Right lung (tissue), 5 donors: ENCODE measurements around the gene MTHFD1L. TPM values are rescaled to one million over a fixed set of nuclear protein-coding genes. Genes with fewer than 3 reads are reported as not detected.

ENCODE experiments used
- DNase-seq, 2 donors: peaks; one replicate each; pipeline ENCODE4 v3.0.0-alpha.2; 2013
- polyA plus RNA-seq, 5 donors: library from polyadenylated mRNA; unstranded; fragments of 120-200 nt; gene quantifications; one replicate each; pipeline versions ENCODE4 v1.2.1 to v1.2.3, GENCODE V29; 2013; ENCODE audit warnings: inconsistent platforms in 1 of 5, low replicate concordance in 1 of 5; ENCODE audit not compliant: insufficient read length in 5 of 5, insufficient read depth in 1 of 5

Gene MTHFD1L
- polyA plus RNA-seq, 5 donors = 13.7 to 18.1 (median 14.5) TPM

DNA sequence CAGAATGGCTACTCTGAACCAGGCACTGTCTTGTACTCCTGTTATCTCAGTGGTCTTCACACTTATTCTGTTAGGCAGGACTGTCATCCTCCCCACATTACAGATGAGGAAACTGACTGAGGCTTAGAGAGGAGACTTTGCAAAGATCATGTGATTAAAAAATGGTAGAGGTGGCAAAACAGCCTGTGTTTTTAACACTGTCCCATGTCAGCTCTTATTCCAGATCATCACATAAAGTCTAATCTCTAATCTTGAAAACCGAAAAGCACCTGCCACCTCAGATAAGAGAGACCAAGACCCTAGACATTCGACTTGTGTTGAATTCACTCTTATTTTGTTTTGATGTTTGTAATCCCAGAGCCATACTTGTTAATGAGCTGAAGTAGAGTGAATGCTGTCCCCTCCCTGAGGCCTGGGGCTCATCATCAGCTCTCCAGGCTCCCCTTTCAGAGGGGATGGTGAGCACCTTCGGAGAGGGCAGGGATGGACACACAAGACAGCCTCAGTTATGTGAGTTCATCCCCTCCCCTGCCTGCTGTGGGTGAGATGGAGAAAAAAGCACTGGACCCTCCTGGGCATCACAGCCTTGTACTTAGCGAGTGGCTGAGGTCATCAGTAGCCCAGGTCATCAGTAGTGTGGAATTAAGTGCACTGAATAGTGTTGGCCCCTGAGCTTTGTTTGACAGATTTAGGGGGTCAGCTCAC lies 30.6 kb downstream of the MTHFD1L start:
- DNase-seq = no peak

- DNase-seq = no peak
Observed at GRCh38 chr6:150897400-150897943, 32.0 kb downstream of the MTHFD1L start.

DNA sequence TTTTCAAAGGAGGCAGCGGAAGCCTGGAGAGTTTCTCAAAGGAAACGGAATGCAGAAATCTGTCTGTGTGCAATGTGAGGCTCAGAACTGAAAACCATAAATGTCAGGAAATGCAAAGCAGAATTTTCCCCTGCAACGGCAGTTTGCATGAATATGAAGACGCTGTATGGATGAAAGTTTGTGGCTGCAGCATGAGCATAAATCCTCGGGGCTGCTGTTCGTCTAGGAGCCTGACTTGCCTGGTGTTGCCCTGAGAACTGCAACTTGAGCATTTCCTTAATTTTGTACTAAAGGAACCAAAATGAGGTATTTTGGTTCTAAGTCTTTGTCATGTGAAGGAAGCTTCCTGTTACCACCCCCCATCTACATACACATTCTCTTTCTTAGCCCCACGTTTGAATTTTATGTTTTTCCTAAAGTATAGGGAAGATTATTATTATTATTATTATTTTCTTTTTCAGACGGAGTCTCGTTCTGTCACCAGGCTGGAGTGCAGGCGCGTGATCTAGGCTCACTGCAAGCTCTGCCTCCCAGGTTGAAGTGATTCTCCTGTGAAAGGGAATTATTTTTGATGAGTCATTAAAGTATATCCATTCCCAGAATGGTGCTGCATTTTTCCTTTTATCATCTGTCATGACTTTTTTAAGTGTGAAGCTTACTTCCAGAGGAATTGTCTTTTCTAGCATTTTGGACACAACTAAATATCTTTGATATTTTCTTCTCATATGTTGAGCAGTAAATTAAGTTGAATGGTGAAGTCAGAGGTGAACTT lies 33.1 kb downstream of the MTHFD1L start:
- no peak for DNase-seq

DNA sequence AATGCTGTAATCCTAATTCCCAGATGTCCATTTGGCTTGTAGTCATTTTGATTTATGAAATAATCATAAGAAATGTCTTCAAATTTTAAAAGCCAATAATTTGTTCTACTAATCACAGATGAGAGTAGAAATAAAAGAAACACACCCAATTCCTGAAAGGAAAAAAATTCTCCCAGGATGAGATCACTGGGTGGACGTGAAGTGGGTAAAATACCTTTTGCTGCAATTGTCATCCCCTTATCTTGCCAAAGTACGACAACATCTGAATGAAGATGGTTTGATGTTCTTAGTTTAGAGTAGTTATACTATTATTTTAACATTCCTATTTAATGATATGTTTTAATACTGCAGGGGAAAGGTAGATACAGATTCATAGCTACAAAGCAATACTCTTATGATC lies 33.7 kb downstream of the MTHFD1L start:
- DNase-seq = no peak

DNA sequence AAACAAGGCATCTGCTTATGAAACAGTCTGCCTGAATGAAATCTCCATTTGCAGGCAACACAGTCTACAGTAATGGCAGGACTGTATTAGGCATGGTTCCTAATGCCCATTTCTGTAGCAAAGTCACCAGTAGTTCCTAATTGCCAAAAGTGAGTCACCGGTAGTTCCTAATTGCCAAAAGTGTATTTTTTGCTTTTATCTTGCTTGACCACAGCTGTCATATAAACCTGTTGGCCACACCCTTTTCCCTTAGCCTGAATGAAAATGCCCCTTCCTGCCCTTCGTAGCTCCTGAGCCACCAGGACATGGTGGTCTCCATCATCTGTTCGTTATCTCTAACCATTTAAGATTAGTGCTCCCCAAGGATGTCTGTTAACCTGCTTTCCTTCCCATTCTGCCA lies 34.5 kb downstream of the MTHFD1L start:
- DNase-seq = no peak

DNA sequence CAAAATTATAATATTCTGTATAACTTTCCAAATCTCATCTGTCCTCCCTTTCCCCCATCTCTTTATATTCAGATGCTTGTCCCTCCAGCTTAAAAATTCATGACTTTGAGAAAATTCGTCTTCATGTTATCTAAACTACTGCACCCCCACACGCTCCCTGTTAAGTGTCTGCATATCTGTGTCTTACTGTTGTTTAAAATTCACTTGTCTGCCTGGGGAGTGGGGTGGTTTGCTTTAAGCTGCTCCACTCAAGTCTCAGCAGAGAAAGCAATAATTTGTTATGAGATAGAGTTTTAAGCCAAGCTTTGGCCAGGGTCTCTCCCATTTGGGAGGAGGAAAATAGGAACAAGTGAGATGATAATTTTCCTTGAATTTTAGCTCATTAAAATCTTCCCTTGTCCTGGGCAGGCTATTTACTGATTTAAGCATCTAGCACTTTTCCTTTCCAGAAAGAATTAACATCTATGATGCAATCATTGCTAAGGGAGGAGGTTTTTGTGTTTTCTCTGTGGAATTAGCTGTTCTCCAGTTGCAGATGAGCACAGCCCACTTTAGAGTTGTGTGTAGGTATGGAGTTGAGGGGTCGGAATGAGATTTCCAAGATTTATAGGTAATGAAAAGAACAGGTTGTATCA lies 36.8 kb downstream of the MTHFD1L start:
- no peak for DNase-seq

DNA sequence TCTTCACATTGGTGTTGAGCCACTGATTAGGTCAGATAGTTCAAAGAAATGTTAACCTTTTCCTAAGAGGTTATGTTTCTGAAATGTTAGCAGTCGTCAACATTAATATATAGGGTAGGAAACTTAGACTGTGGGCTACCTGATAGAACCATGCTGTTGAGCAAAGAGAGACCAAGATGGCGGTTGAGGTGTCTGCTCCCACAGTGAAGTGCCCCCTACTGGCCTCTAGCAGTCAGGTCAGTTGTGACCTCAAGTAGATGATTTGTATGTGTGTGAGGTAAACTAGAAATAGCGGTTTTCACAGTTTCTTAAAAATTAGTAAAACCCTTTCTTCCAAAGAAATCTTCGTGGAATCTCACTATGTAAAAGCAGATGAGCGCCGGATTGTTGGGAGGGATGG lies 40.3 kb downstream of the MTHFD1L start:
- no peak for DNase-seq

GRCh38 chr6:150906641-150907326 lies 41.3 kb downstream of the MTHFD1L start:
- no peak for DNase-seq

- DNase-seq = no peak
Observed at GRCh38 chr6:150907383-150907782, 41.9 kb downstream of the MTHFD1L start.

DNA sequence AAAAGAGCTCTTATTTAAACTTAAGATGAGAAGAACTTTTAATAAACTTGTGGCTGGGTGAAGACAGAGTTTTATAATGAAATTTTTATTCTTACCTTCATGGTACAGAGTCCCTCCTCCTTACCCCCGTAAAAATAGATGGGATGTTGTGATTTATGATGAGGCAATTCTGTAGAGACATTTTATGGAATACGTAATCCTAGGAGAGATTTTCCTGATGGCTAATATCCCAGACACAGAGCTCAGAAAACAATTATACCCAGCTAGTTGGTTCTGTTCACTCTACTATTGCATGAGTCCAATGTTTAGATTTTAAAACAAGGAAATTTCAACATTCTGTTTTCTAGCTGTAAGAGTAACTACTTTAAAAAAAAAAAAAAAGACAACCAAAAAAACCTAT lies 43.4 kb downstream of the MTHFD1L start:
- no peak for DNase-seq

GRCh38 chr6:150910561-150910960 lies 45.1 kb downstream of the MTHFD1L start:
- DNase-seq = no peak

DNA sequence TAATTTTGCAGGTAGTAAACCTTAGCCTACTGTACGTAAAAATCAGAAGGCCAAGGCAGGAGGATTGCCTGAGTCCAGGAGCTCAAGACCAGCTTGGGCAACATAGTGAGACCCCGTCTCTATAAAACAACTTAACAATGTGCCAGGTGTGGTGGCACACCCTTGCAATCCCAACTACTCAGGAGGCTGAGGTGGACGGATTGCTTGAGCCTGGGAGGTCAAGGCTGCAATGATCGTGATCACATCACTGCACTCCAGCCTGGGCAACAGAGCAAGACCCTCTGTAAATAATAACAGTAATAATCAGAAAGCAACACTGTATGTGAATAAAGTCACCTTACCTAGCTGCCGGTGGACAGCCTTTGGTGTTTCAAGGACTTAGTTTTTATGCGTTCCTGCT lies 48.9 kb downstream of the MTHFD1L start:
- no peak for DNase-seq

- DNase-seq = no peak
Observed at GRCh38 chr6:150915131-150915879, 49.8 kb downstream of the MTHFD1L start.

GRCh38 chr6:150915880-150916265 lies 50.4 kb downstream of the MTHFD1L start:
- no peak for DNase-seq

- no peak for DNase-seq
Observed at GRCh38 chr6:150919938-150920337, 54.4 kb downstream of the MTHFD1L start.

GRCh38 chr6:150922137-150922536 lies 56.6 kb downstream of the MTHFD1L start:
- DNase-seq = no peak

DNA sequence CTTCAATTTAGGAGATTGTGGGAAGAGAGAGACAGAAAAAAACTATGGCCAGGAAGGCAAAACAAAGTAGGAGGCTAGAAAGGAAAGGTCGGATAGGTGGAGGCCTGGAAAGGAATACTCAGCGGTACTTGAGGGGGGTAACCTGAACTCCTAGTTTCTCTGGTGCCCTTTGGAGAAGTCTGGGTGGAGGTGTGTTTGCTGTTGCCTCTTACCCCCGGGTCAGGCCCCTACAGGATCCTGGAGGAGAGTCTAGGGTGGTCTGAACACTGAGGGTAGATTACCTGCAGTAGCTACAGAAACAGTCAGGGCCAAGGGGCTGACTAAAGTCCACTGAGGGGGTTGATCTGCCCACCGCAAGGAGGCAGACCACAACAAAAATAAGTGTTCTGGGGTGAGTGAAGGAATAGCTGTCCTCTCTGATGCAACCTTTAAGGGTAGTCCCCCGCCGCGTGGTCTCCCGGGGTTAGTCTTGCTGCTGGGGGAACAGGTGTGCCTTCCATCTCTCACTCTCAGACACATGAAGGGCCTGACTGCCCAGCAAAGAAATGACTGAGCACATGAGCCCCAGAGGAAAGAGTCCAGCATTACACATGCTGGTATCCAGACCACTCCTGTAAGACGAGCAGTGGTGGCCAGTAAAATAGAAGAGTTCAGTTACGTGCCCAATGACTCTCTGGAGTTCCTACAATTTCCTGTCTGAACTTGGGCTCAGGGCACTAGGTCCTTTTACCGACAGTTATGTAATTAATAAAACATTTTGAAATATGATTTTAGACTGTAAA lies 59.5 kb downstream of the MTHFD1L start:
- no peak for DNase-seq

DNA sequence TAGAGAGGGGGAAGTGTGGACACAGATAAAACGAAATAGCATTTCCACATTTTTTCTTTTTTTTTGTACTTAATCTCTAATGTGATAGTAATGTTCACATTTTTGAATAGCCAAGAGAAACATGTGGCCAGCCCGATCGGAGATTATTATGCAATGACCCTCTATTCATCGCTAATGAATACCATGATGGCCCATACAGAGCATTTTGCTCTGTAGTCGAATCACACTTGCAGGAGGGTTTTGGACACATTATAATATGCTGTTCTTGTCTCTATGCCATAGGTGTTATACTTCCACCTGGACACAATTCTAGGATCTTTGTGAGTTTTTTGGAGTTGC lies 60.1 kb downstream of the MTHFD1L start:
- no peak for DNase-seq

DNA sequence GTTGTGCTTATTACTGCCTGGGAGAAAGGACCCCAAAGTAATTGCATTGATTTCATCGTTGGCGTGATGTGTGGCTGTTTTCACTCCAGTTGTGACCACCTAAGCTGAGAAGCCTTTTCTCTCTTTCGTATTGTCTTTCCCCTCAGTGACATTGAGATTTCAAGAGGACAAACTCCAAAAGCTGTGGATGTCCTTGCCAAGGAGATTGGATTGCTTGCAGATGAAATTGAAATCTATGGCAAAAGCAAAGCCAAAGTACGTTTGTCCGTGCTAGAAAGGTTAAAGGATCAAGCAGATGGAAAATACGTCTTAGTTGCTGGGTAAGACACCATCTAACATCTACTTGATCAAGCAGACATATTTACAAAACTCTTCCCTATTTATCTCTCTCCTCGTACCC lies 60.5 kb downstream of the MTHFD1L start:
- DNase-seq = no peak

DNA sequence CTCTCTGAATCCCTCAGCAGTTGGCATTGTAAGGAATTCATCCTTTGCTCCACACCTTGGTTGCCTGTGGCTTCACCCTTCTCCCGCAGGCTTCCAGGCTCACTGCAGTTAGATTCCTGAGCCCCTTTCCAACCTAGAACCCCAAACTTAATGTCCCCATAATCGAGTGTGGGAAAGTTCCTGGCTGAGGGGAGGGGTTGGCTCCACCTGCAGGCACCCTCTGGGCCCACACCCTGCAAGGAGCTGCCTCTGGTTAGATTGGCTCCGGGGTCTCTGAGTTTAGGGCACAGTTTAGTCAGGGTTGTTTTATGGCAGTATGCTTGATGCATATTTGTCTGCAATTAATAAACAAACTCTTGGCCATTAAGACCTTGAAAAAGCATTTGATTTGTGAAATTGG lies 63.4 kb downstream of the MTHFD1L start:
- no peak for DNase-seq

GRCh38 chr6:150929416-150929815 lies 63.9 kb downstream of the MTHFD1L start:
- DNase-seq = no peak
